ENCODE measurements around the gene SSBP3.

- TF ChIP-seq CTCF (IDR thresholded peaks at IDR 0.05) (no peak), POLR2A (IDR thresholded peaks at IDR 0.05) (no peak)
Measured at GRCh38 chr1:54190526-54190925, 215.7 kb downstream of the SSBP3 start.

Data from thyroid gland (tissue), 4 donors.